ENCODE measurements around the gene IGSF8.
"Not testable (repeated sequence)": the region's sequence is repeated elsewhere in the genome, so short reads cannot be mapped to it uniquely, and the experiment has no call there.

Gene IGSF8

GRCh38 chr1:160127381-160127780, 29.0 kb upstream of the IGSF8 start:
- DNase-seq, result no peak

DNA sequence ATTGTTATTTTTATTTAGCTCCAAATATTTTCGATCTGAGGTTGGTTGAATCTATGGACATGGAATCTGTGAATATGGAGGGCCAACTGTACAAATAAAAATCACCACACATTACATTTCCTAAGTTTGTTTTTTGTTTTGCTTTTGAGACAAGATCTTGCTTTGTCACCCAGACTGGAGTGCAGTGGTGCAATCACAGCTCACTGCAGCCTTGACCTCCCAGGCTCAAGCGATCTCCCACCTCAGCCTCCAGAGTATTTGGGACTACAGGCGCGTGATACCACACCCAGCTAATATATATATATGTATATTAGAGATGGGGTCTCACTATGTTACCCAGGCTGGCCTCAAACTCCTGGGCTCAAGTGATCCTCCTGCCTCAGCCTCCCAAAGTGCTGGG, 27.9 kb upstream of the IGSF8 start:
- DNase-seq, result not testable (repeated sequence)

DNA sequence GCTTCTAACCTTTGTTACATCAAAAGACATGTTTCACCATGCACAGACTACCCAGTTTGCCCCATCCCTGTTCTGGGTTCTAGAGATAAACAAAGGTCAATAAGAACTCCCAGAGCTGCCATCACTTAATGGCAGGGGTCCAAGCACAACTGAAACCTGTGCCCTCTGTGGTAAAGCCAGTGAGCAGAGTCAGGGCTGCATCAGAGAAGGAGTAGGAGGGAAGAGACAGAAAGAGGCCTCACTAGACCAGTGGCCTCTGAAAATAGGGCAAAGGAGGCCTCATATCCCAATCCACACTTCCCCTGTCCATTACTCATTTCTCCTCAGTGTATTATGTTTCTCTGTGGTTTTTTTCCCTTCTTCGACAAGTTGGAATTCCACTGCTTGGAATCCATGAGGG, 27.3 kb upstream of the IGSF8 start:
- DNase-seq, result no peak

- DNase-seq, result no peak
Observed at GRCh38 chr1:160124705-160125478, 26.5 kb upstream of the IGSF8 start.

- no peak for DNase-seq
Observed at GRCh38 chr1:160123726-160124125, 25.3 kb upstream of the IGSF8 start.

DNA sequence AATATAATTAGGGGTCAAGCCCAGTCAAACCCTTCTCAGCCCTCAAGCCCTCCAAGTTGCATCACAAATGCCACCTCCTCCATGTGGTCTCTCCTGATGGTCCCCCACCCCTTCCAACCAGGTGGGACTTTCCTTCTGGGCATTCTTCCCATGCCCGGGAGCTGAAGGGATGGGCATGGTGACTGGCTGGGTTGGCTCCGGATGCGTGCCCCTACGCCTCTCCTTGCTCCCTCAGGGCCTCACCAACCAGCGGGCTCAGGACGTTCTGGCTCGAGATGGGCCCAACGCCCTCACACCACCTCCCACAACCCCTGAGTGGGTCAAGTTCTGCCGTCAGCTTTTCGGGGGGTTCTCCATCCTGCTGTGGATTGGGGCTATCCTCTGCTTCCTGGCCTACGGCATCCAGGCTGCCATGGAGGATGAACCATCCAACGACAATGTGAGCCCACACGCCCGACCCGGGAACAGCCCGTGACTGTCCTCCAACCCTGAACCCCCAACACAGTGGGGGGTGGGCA, 24.6 kb upstream of the IGSF8 start:
- no peak for DNase-seq

GRCh38 chr1:160121388-160121787, 23.0 kb upstream of the IGSF8 start:
- no peak for DNase-seq

GRCh38 chr1:160120797-160121196, 22.4 kb upstream of the IGSF8 start:
- no peak for DNase-seq

DNA sequence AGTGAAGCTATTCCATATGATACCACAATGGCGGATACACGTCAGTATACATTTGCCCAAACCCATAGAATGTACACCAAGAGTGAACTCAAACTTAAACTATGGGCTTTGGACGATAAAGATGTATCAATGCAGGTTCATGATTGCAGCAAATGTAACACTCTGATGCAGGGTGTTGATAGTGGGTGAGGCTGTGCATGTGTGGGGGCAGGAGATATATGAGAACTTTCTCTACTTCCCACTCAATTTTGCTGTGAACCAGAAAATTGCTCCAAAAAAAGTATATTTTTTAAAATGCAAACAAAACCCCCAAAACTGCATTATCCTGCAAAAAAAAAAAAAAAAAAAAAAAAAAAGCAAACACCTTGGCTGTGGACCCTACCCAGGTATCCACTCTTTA, 20.5 kb upstream of the IGSF8 start:
- no peak for DNase-seq

DNA sequence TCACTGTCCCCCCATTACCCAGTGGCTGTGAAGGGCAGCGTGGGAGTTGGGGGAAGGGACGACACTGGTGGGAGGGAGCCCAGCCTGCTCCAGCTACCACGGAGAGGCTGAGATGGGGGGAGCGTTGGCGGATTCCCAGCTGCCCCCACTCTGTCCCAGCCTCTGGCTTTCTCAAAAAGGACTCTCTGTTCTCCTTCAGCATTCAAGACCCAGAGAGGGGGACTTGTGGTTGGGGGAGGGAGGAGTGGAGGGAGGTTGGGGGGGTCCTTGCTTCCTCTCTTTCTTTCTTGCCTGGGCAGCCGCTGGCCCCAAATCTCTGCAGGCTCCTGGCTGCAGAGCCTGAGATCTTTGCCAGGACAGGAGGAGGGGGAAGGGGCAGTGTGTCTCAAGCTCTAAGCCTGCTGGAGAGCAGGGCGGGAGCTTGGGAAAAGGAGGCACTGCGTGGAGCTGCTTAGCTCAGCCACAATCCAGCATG, 19.3 kb upstream of the IGSF8 start:
- DNase-seq, result no peak

- no peak for DNase-seq
Observed at GRCh38 chr1:160117300-160117699, 18.9 kb upstream of the IGSF8 start.

- DNase-seq, result no peak
Observed at GRCh38 chr1:160116283-160117147, 18.1 kb upstream of the IGSF8 start.

DNA sequence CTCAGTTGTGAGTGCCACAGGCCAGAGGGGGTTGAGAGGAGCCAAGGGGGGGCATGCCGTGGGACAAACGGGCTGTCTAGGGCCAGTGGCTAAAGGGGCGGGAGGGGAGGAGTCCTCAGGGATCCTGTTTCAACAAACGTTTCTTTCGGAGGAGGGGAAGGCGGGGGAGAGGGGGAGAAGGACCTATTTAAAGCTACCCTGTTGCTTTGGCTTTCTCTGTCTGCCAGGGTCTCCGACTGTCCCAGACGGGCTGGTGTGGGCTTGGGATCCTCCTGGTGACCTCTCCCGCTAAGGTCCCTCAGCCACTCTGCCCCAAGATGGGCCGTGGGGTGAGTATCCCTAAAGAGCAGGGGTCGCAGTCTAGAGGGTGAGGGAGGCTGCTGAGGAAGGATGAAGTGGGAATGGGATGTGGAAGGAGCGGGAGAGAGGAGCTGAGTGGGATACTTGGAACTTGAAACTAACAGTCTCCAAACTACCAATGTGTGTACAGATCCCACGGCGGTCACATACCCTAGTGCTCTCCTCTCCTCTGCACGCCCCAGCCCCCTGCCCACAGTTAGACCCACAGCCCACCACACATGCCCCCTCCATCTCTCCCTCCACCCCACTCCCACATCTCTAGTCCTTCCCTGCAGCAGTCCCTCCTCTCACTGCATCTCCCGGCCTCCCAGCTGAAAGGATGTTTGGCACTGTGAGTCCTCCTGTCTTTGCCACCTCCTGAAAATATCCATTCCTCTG, 17.3 kb upstream of the IGSF8 start, which contains the start of gene ATP1A2:
ATP1A2 (plus strand) TSS at position 215 of the 738 bp plus-strand sequence; CDS start at position 318, 103 bp downstream.
- no peak for DNase-seq

DNA sequence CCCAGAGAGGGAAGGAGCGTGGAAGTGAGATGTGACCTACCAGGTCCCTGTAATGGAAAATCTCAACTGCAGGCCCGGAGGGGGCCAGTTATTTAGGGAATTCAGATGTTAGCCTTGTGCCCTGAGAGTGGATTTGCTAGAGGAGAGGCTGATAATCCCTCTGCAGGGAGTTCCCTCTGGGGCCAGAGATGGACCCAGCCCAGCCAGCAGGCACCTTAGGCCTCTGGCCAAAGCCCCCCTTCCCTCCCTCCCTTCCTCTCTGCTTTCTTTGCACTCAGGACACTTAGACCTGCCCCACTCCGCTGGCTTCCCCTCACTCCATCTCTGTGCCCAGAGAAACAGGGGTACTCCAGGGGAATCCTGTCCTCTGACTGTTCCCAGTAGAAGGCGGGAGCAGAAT, 15.7 kb upstream of the IGSF8 start:
- no peak for DNase-seq

DNA sequence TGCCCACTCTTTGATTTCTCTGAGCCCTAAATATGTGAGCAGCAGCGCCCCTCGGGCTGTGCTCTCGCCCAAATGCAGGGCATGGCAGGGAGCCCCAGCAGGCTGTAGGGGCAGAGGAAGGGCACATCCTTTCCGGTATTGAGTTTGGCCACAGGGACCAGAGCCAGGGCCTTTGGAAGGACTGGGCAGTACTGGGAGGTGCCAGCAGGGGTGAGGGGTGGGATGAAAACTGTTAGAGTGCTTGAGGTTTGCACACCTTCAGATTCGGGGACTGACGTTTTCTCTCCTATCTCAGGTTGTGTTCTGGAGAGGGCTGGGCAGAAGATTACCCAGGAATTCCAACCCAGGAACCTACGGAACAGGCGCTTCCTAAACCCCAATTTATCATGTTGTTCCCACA, 15.0 kb upstream of the IGSF8 start:
- DNase-seq, result no peak

- no peak for DNase-seq
Observed at GRCh38 chr1:160112357-160112756, 13.9 kb upstream of the IGSF8 start.

GRCh38 chr1:160111462-160111861, 13.0 kb upstream of the IGSF8 start:
- DNase-seq, result not testable (repeated sequence)

- no peak for DNase-seq
Observed at GRCh38 chr1:160109686-160110085, 11.3 kb upstream of the IGSF8 start.

DNA sequence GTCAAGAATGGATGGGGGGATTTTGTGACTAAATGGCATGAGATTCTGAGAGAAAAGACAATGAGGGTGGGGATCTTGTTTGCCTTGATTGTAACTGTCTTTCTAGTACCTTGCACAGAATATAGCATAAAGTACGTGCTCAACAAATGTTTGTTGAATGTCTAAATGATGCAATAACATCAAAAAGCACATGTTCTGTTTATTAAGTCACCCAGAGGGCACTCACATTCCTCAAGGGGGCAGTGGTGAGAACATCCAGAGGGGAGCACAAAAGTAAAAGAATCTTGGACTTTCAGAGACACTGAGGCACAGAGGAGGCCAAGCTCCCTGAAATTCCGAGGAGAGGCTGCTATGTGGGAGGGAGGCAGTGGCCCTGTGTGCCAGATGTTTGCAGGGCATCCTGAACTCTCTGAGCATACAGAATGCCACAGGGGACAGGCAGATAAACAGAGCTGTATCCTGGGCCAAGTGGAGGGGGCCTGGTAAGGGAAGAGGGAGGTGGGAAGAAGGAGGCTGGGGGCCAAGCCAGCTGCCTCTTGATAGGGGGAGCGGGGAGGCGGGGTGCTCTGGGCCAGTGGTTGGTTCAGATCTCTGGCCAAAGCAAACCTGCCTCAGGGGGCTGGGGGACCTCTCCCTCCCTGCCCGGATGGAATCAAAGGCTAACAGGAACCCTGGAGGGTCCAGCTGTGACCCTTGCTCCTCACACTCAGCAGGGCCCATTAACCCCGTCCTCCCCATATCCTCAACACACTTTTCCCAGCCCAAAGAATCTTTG, 10.7 kb upstream of the IGSF8 start:
- DNase-seq, result no peak

DNA sequence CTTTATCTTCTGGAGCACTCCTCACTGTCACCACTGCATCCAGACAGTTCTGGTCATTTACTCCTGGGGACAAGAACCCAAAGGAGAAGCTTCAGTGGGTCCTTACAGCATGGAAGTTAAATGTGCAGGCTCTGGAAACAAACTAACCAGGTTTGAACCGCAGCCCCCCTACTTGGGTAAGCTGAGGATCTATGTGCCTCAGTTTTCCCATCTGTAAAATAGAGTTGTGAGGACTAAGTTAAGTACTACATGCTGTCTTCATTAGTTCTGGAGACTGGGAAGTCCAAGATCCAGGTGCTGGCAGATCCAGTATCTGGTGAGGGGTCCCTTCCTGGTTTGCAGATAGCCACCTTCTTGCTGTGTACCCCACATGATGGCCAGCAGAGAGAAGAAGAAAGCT, 9.1 kb upstream of the IGSF8 start:
- DNase-seq, result no peak

- DNase-seq, result no peak
Observed at GRCh38 chr1:160105155-160105554, 6.7 kb upstream of the IGSF8 start.

GRCh38 chr1:160104486-160104885, 6.1 kb upstream of the IGSF8 start:
- DNase-seq, result no peak

Measured in activated gamma-delta T cell (primary cell).